RPMI8226 (cell line): ENCODE data around the gene SIK1.

Source experiments
- DNase-seq: peaks from one replicate; pipeline ENCODE4 v3.0.0-alpha.2; 2015

Gene SIK1

GRCh38 chr21:43365611-43366426 lies 61.1 kb downstream of the SIK1 start:
- DNase-seq: no peak

GRCh38 chr21:43364851-43365424 lies 62.0 kb downstream of the SIK1 start:
- peak; percentile 65 for DNase-seq
